SK-N-SH (cell line): ENCODE measurements around the gene NIPAL3. TPM values are rescaled to one million over a fixed set of nuclear protein-coding genes. Genes with fewer than 3 reads are reported as not detected.

Experiments
- CTCF ChIA-PET: fragments of 300-600, 350-600 bp; formaldehyde crosslinking; extraction: SDS; loops from one replicate; lab custom pipeline; 2021; lab: Yijun Ruan, JAX
- POLR2A ChIA-PET: fragments of 350-600 bp; sonication (Branson Sonifier 250); formaldehyde crosslinking; extraction: SDS; loops from one replicate; lab custom pipeline; 2020; ENCODE audit warnings: antibody characterized with exemption, inconsistent platforms; lab: Yijun Ruan, JAX
- DNase-seq: peaks from one replicate; pipeline ENCODE4 v3.0.0; 2012
- H2AFZ ChIP-seq: fragments of 200-600 bp; sonication (generic); 2 replicates; pipeline ENCODE4 v1.8.1; 2016; ENCODE audit warnings: antibody characterized with exemption, mild to moderate bottlenecking, low read depth
- H3F3A ChIP-seq: fragments of 200-600 bp; sonication (generic); replicated peaks from 2 replicates; pipeline ENCODE3; 2016; ENCODE audit warnings: antibody characterized with exemption, mild to moderate bottlenecking; ENCODE audit not compliant: insufficient read depth
- H3K27ac ChIP-seq, 2 experiments: fragments of 200-500 bp in 1 of 2; fragments of 200-600 bp in 1 of 2; sonication (Bioruptor generic) in 1 of 2; sonication (generic), shearing (Covaris generic) in 1 of 2; 2 replicates each; pipeline versions ENCODE4 v1.5.1 to v1.6.1; 2014 to 2016; ENCODE audit warnings: low read depth in 2 of 2, inconsistent platforms in 1 of 2, low read length in 1 of 2, mild to moderate bottlenecking in 1 of 2, mixed read lengths in 1 of 2
- H3K27me3 ChIP-seq: fragments of 200-600 bp; sonication (generic), shearing (Covaris generic); 2 replicates; pipeline ENCODE4 v1.6.1; 2016; ENCODE audit warnings: mixed run types; ENCODE audit not compliant: insufficient read depth
- H3K36me3 ChIP-seq, 2 experiments: fragments of 200-500 bp in 1 of 2; fragments of 200-600 bp in 1 of 2; sonication (Bioruptor generic) in 1 of 2; sonication (generic) in 1 of 2; replicated peaks in 1 of 2; 2 replicates each; pipeline versions ENCODE3 to v1.5.1; 2014 to 2016; ENCODE audit warnings: low read length in 1 of 2, mild to moderate bottlenecking in 1 of 2; ENCODE audit not compliant: insufficient read depth in 2 of 2, control insufficient read depth in 1 of 2
- H3K4me1 ChIP-seq, 2 experiments: fragments of 200-500 bp in 1 of 2; fragments of 200-600 bp in 1 of 2; sonication (Bioruptor generic) in 1 of 2; sonication (generic), shearing (Covaris generic) in 1 of 2; 2 replicates each; pipeline versions ENCODE4 v1.5.1 to v1.6.1; 2014 to 2016; ENCODE audit warnings: low read depth in 1 of 2, low read length in 1 of 2, mixed run types in 1 of 2; ENCODE audit not compliant: insufficient read depth in 2 of 2, control insufficient read depth in 1 of 2
- H3K4me2 ChIP-seq: fragments of 200-600 bp; sonication (generic), shearing (Covaris generic); 2 replicates; pipeline ENCODE4 v1.6.1; 2017; ENCODE audit warnings: mixed run types
- H3K4me3 ChIP-seq, 2 experiments: fragments of 200-500 bp in 1 of 2; fragments of 200-600 bp in 1 of 2; sonication (Bioruptor generic) in 1 of 2; sonication (generic), shearing (Covaris generic) in 1 of 2; 2 replicates each; pipeline versions ENCODE4 v1.5.1 to v1.8.1; 2014 to 2016; ENCODE audit warnings: low read depth in 2 of 2, inconsistent platforms in 1 of 2, low read length in 1 of 2, mild to moderate bottlenecking in 1 of 2, mixed read lengths in 1 of 2, moderate library complexity in 1 of 2
- H3K79me2 ChIP-seq: fragments of 200-600 bp; sonication (generic); 2 replicates; pipeline ENCODE4 v1.8.1; 2017; ENCODE audit warnings: mild to moderate bottlenecking; ENCODE audit not compliant: insufficient read depth
- H3K9ac ChIP-seq: fragments of 200-600 bp; sonication (generic); 2 replicates; pipeline ENCODE4 v1.6.1; 2017; ENCODE audit warnings: mixed run types
- H3K9me2 ChIP-seq: fragments of 200-600 bp; sonication (generic); 2 replicates; pipeline ENCODE4 v1.6.1; 2017; ENCODE audit warnings: mixed run types
- H3K9me3 ChIP-seq: fragments of 200-600 bp; sonication (generic); 2 replicates; pipeline ENCODE4 v1.6.1; 2017; ENCODE audit warnings: mixed run types, mild to moderate bottlenecking, moderate library complexity
- H4K20me1 ChIP-seq: fragments of 200-600 bp; sonication (generic); 2 replicates; pipeline ENCODE4 v1.6.1; 2017; ENCODE audit warnings: mild to moderate bottlenecking, mixed run types; ENCODE audit not compliant: insufficient read depth
- CHD2 ChIP-seq: fragments of 150-350 bp; IDR thresholded peaks from 2 replicates; pipeline ENCODE4 v1.6.1; 2018; ENCODE audit warnings: low read length; ENCODE audit not compliant: partially characterized antibody
- FOSL2 ChIP-seq: IDR thresholded peaks from 2 replicates; pipeline ENCODE4 v1.4.0; 2012; ENCODE audit warnings: low read depth, mild to moderate bottlenecking, moderate library complexity, borderline replicate concordance
- FOXJ3 ChIP-seq: sonication (generic); formaldehyde crosslinking; IDR thresholded peaks from 2 replicates; pipeline ENCODE4 v1.5.1; 2020; ENCODE audit warnings: mild to moderate bottlenecking, missing genetic modification reagents
- GABPA ChIP-seq: IDR thresholded peaks from 2 replicates; pipeline ENCODE4 v1.4.0; 2012; ENCODE audit warnings: low read depth, mild to moderate bottlenecking
- MEF2A ChIP-seq: IDR thresholded peaks from 2 replicates; pipeline ENCODE4 v1.4.0; 2012; ENCODE audit warnings: low read depth, borderline replicate concordance
- MXI1 ChIP-seq: IDR thresholded peaks from 2 replicates; pipeline ENCODE4 v1.6.1; 2012; ENCODE audit warnings: mild to moderate bottlenecking, low read depth, low read length, improper control_type of control experiment
- RAD21 ChIP-seq: IDR thresholded peaks from 2 replicates; pipeline ENCODE4 v1.6.1; 2012; ENCODE audit warnings: mild to moderate bottlenecking, low read length
- YY1 ChIP-seq: IDR thresholded peaks from 2 replicates; pipeline ENCODE4 v1.4.0; 2012; ENCODE audit warnings: low read depth, mild to moderate bottlenecking
- WGBS: methylation state at CpG from one replicate; pipeline ENCODE4 v1.1.6; 2017; ENCODE audit warnings: low lambda C conversion rate; 5-methylcytosine and 5-hydroxymethylcytosine counted together
- polyA plus RNA-seq, 3 experiments: library from polyadenylated mRNA; depleted of rRNA; stranded (reverse); fragments of >200 nt; gene quantifications; 2 replicates each; pipeline ENCODE4 v1.2.3, GENCODE V29; 2012
- TF ChIP-seq, protein P1 (sequence below): IDR thresholded peaks from 2 replicates; pipeline ENCODE4 v1.4.0; 2012; ENCODE audit warnings: low read depth, borderline replicate concordance
- TF ChIP-seq, protein P2 (sequence below): IDR thresholded peaks from 2 replicates; pipeline ENCODE4 v1.4.0; 2012; ENCODE audit warnings: low read depth, borderline replicate concordance
- TF ChIP-seq, protein P3 (sequence below): IDR thresholded peaks from 2 replicates; pipeline ENCODE4 v1.6.1; 2012; ENCODE audit warnings: mild to moderate bottlenecking, low read depth, low read length, moderate library complexity

Gene NIPAL3
- polyA plus RNA-seq, 1 of the 3 experiments (the other 2 are of a cell fraction): 20.3 TPM

DNA sequence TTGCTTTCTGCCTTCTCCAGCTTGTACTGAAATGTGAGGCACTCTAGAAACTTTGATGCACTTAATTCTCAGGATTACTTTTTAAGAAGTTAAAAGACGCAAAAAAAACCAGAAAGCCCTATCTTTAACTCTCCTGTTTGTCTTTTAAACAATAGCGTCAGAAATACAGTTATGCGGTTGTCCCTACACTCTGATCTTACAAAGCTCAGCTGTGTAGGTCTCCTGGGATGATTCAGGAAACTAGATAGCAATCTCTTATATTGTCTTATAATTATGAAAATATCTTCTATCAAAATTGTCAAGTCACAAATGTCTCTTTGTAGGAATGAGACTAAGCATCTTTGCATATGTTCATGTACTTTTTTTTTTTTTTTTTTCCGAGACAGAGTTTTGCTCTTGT lies 60.1 kb downstream of the NIPAL3 start:
- POLR2A ChIA-PET: no interaction called here
- no peaks in the 10 kb centered on the region for H3K27me3 ChIP-seq

More for the DNA sequence above, 60.1 kb downstream of the NIPAL3 start:
- TF ChIP-seq MXI1 (no peak), YY1 (no peak), MEF2A (no peak), FOXJ3 (CRISPR knock-in tag) (no peak), RAD21 (no peak), GABPA (no peak), CHD2 (no peak), FOSL2 (no peak)
- TF ChIP-seq, protein P1, sequence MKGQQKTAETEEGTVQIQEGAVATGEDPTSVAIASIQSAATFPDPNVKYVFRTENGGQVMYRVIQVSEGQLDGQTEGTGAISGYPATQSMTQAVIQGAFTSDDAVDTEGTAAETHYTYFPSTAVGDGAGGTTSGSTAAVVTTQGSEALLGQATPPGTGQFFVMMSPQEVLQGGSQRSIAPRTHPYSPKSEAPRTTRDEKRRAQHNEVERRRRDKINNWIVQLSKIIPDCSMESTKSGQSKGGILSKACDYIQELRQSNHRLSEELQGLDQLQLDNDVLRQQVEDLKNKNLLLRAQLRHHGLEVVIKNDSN: no peak
- TF ChIP-seq, protein P2, sequence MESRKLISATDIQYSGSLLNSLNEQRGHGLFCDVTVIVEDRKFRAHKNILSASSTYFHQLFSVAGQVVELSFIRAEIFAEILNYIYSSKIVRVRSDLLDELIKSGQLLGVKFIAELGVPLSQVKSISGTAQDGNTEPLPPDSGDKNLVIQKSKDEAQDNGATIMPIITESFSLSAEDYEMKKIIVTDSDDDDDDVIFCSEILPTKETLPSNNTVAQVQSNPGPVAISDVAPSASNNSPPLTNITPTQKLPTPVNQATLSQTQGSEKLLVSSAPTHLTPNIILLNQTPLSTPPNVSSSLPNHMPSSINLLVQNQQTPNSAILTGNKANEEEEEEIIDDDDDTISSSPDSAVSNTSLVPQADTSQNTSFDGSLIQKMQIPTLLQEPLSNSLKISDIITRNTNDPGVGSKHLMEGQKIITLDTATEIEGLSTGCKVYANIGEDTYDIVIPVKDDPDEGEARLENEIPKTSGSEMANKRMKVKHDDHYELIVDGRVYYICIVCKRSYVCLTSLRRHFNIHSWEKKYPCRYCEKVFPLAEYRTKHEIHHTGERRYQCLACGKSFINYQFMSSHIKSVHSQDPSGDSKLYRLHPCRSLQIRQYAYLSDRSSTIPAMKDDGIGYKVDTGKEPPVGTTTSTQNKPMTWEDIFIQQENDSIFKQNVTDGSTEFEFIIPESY: no peak
- TF ChIP-seq, protein P3, sequence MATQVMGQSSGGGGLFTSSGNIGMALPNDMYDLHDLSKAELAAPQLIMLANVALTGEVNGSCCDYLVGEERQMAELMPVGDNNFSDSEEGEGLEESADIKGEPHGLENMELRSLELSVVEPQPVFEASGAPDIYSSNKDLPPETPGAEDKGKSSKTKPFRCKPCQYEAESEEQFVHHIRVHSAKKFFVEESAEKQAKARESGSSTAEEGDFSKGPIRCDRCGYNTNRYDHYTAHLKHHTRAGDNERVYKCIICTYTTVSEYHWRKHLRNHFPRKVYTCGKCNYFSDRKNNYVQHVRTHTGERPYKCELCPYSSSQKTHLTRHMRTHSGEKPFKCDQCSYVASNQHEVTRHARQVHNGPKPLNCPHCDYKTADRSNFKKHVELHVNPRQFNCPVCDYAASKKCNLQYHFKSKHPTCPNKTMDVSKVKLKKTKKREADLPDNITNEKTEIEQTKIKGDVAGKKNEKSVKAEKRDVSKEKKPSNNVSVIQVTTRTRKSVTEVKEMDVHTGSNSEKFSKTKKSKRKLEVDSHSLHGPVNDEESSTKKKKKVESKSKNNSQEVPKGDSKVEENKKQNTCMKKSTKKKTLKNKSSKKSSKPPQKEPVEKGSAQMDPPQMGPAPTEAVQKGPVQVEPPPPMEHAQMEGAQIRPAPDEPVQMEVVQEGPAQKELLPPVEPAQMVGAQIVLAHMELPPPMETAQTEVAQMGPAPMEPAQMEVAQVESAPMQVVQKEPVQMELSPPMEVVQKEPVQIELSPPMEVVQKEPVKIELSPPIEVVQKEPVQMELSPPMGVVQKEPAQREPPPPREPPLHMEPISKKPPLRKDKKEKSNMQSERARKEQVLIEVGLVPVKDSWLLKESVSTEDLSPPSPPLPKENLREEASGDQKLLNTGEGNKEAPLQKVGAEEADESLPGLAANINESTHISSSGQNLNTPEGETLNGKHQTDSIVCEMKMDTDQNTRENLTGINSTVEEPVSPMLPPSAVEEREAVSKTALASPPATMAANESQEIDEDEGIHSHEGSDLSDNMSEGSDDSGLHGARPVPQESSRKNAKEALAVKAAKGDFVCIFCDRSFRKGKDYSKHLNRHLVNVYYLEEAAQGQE: no peak
- no peak overlapping the region for H2AFZ ChIP-seq
- no peaks in the 10 kb centered on the region for H3K4me1 ChIP-seq
- H4K20me1 ChIP-seq: no peaks in the 10 kb centered on the region
- no peaks in the 10 kb centered on the region for H3K9me3 ChIP-seq
- no peak overlapping the region for H3K4me2 ChIP-seq
- CTCF ChIA-PET: interaction anchor here (0.7 to 1.3 kb wide), 2 partner anchors 9 to 60 kb away, joined by 3 read pairs; partner anchors contain the start of gene NIPAL3
- WGBS: 89% methylated on average over 4 of the region's 4 CpGs
- H3K4me3 ChIP-seq: no peak overlapping the region
- no peaks in the 10 kb centered on the region for H3F3A ChIP-seq
- no peak overlapping the region for H3K27ac ChIP-seq
- no peaks in the 10 kb centered on the region for H3K36me3 ChIP-seq
- H3K9ac ChIP-seq: no peak overlapping the region
- no peak for DNase-seq
- H3K9me2 ChIP-seq: no peaks in the 10 kb centered on the region
- no peaks in the 10 kb centered on the region for H3K79me2 ChIP-seq
